Measurements from ENCODE around the gene TSPAN13. TPM values are rescaled to one million over a fixed set of nuclear protein-coding genes. Genes with fewer than 3 reads are reported as not detected.

The TSPAN13 gene
- total RNA-seq, 2 donors from 2014 or later: 34.9 to 51.2 TPM

- Histone ChIP-seq H3K4me3 (ENCODE audit: low read length) (no peak overlapping the region), H3K27me3 (ENCODE audit: control insufficient read depth, insufficient read depth, low read length, poor library complexity, severe bottlenecking) (no peaks in the 10 kb centered on the region), H3K36me3 (ENCODE audit: control insufficient read depth, insufficient read depth, low read length) (no peaks in the 10 kb centered on the region), H3K9ac (ENCODE audit: extremely low read depth, low read length, poor library complexity, severe bottlenecking) (no peak overlapping the region), H3K4me1 (ENCODE audit: control insufficient read depth, insufficient read depth, low read length) (peaks cover 28% of the 10 kb centered on the region), H3K27ac (ENCODE audit: low read depth, low read length) (no peak overlapping the region), H3K9me3 (ENCODE audit: control insufficient read depth, low read length) (no peaks in the 10 kb centered on the region)
- WGBS, 2 experiments (ENCODE audit: insufficient coverage in 1 of 2, insufficient read length in 1 of 2): 98 to 100% methylated on average over 1 to 3 of the region's 3 CpGs
- H3K4me1 Mint-ChIP-seq: peaks cover 48% of the 10 kb centered on the region
- H3K36me3 Mint-ChIP-seq (ENCODE audit: low read depth): no peaks in the 10 kb centered on the region
- H3K27ac Mint-ChIP-seq: no peak overlapping the region
- DNase-seq: no peak
- no peaks in the 10 kb centered on the region for H3K27me3 Mint-ChIP-seq (ENCODE audit: insufficient read depth)
- no peaks in the 10 kb centered on the region for H3K9me3 Mint-ChIP-seq
- no peak for TF ChIP-seq CTCF (conservative IDR thresholded peaks at IDR 0.05)
- H3K4me3 Mint-ChIP-seq: no peak overlapping the region
Observed at GRCh38 chr7:16740623-16740953, 13.0 kb upstream of the TSPAN13 start.

- 100% methylated on average over 1 of the region's 1 CpG; no CpG with 5 or more reads in 1 of the 2 experiments for WGBS, 2 experiments (ENCODE audit: insufficient coverage in 1 of 2, insufficient read length in 1 of 2)
- no peaks in the 10 kb centered on the region for H3K36me3 Mint-ChIP-seq (ENCODE audit: low read depth)
Observed at GRCh38 chr7:16740996-16741395, 12.6 kb upstream of the TSPAN13 start.

GRCh38 chr7:16741676-16742075, 11.9 kb upstream of the TSPAN13 start:
- no peak for DNase-seq
- peaks cover 30% of the 10 kb centered on the region for H3K4me1 ChIP-seq (ENCODE audit: control insufficient read depth, insufficient read depth, low read length)
- H3K27ac ChIP-seq (ENCODE audit: low read depth, low read length): no peak overlapping the region
- Mint-ChIP-seq H3K27ac (no peak overlapping the region), H3K4me3 (no peak overlapping the region), H3K27me3 (ENCODE audit: insufficient read depth) (no peaks in the 10 kb centered on the region), H3K4me1 (peaks cover 49% of the 10 kb centered on the region), H3K9me3 (no peaks in the 10 kb centered on the region), H3K36me3 (ENCODE audit: low read depth) (no peaks in the 10 kb centered on the region)
- WGBS, 2 experiments (ENCODE audit: insufficient coverage in 1 of 2, insufficient read length in 1 of 2): 95 to 100% methylated on average over 1 of the region's 1 CpG
- no peaks in the 10 kb centered on the region for H3K36me3 ChIP-seq (ENCODE audit: control insufficient read depth, insufficient read depth, low read length)
- no peaks in the 10 kb centered on the region for H3K27me3 ChIP-seq (ENCODE audit: control insufficient read depth, insufficient read depth, low read length, poor library complexity, severe bottlenecking)
- no peak overlapping the region for H3K4me3 ChIP-seq (ENCODE audit: low read length)
- no peaks in the 10 kb centered on the region for H3K9me3 ChIP-seq (ENCODE audit: control insufficient read depth, low read length)
- no peak for TF ChIP-seq CTCF (conservative IDR thresholded peaks at IDR 0.05)
- no peak overlapping the region for H3K9ac ChIP-seq (ENCODE audit: extremely low read depth, low read length, poor library complexity, severe bottlenecking)

More at GRCh38 chr7:16740996-16741395, 12.6 kb upstream of the TSPAN13 start:
- no peaks in the 10 kb centered on the region for H3K36me3 ChIP-seq (ENCODE audit: control insufficient read depth, insufficient read depth, low read length)
- no peaks in the 10 kb centered on the region for H3K27me3 ChIP-seq (ENCODE audit: control insufficient read depth, insufficient read depth, low read length, poor library complexity, severe bottlenecking)
- H3K4me3 Mint-ChIP-seq: no peak overlapping the region
- no peaks in the 10 kb centered on the region for H3K9me3 Mint-ChIP-seq
- no peak overlapping the region for H3K27ac Mint-ChIP-seq
- H3K4me1 Mint-ChIP-seq: peaks cover 49% of the 10 kb centered on the region
- H3K9ac ChIP-seq (ENCODE audit: extremely low read depth, low read length, poor library complexity, severe bottlenecking): no peak overlapping the region
- no peak overlapping the region for H3K4me3 ChIP-seq (ENCODE audit: low read length)
- H3K4me1 ChIP-seq (ENCODE audit: control insufficient read depth, insufficient read depth, low read length): peaks cover 30% of the 10 kb centered on the region
- no peak overlapping the region for H3K27ac ChIP-seq (ENCODE audit: low read depth, low read length)
- no peaks in the 10 kb centered on the region for H3K27me3 Mint-ChIP-seq (ENCODE audit: insufficient read depth)
- no peaks in the 10 kb centered on the region for H3K9me3 ChIP-seq (ENCODE audit: control insufficient read depth, low read length)
- DNase-seq: no peak
- TF ChIP-seq CTCF (conservative IDR thresholded peaks at IDR 0.05): no peak
